Esophagus squamous epithelium (tissue), 5 donors: ENCODE data around the gene WFDC8. TPM values are rescaled to one million over a fixed set of nuclear protein-coding genes. Genes with fewer than 3 reads are reported as not detected.

Experiments
- DNase-seq: peaks from one replicate; lab custom pipeline; 2025; lab: John Stamatoyannopoulos, UW
- H3K27ac ChIP-seq, 4 donors: fragments of 200-600 bp; sonication (generic); one replicate each; pipeline ENCODE4 v1.5.1; 2016 to 2019; ENCODE audit warnings: mild to moderate bottlenecking in 1 of 4
- H3K27me3 ChIP-seq, 4 donors: fragments of 200-600 bp; sonication (generic); 1 replicate in 3 of 4; 2 replicates in 1 of 4; pipeline versions ENCODE4 v1.5.1 to v1.6.0; 2017 to 2021; ENCODE audit warnings: antibody characterized with exemption in 1 of 4
- H3K36me3 ChIP-seq, 3 donors: fragments of 200-600 bp; sonication (generic); one replicate each; pipeline ENCODE4 v1.5.1; 2016 to 2019
- H3K4me1 ChIP-seq, 3 donors: fragments of 200-600 bp; sonication (generic); one replicate each; pipeline ENCODE4 v1.5.1; 2017 to 2019
- H3K4me3 ChIP-seq, 4 donors: fragments of 200-600 bp; sonication (generic); 1 replicate in 3 of 4; 2 replicates in 1 of 4; pipeline ENCODE4 v1.5.1; 2016 to 2019; ENCODE audit warnings: mild to moderate bottlenecking in 2 of 4, moderate library complexity in 1 of 4
- H3K9me3 ChIP-seq, 3 donors: fragments of 200-600 bp; sonication (generic); one replicate each; pipeline ENCODE4 v1.5.1; 2016 to 2019
- POLR2A ChIP-seq, 4 donors: fragments of 450-650 bp; IDR thresholded peaks; one replicate each; pipeline ENCODE4 v1.6.1; 2017; ENCODE audit warnings: antibody characterized with exemption in 4 of 4, mild to moderate bottlenecking in 4 of 4, moderate library complexity in 3 of 4
- WGBS, 2 donors: methylation state at CpG; one replicate each; pipeline ENCODE4 v1.1.5; 2018; 5-methylcytosine and 5-hydroxymethylcytosine counted together
- intact Hi-C: fragments of 100-400 bp; cut with DNase I; formaldehyde crosslinking; loops from one replicate; pipeline ENCODE4 v1.15.0; 2022
- total RNA-seq, 4 donors: library from RNA; depleted of rRNA; stranded (reverse); fragments of >200 nt; gene quantifications; one replicate each; pipeline ENCODE4 v1.1.0, GENCODE V29; 2016
- TF ChIP-seq, protein P1 (sequence below), 6 experiments: fragments of 450-650 bp in 4 of 6; fragments of 200-600 bp in 2 of 6; sonication (generic) in 2 of 6; IDR thresholded peaks; one replicate each; pipeline ENCODE4 v1.5.1; 2016 to 2019; ENCODE audit warnings: antibody characterized with exemption in 6 of 6, mild to moderate bottlenecking in 4 of 6, moderate library complexity in 4 of 6
- donor health status: DM: yes; HTN: yes; CAD: no.

WFDC8 gene
- total RNA-seq, 4 donors from 2014 or later, result not detected

DNA sequence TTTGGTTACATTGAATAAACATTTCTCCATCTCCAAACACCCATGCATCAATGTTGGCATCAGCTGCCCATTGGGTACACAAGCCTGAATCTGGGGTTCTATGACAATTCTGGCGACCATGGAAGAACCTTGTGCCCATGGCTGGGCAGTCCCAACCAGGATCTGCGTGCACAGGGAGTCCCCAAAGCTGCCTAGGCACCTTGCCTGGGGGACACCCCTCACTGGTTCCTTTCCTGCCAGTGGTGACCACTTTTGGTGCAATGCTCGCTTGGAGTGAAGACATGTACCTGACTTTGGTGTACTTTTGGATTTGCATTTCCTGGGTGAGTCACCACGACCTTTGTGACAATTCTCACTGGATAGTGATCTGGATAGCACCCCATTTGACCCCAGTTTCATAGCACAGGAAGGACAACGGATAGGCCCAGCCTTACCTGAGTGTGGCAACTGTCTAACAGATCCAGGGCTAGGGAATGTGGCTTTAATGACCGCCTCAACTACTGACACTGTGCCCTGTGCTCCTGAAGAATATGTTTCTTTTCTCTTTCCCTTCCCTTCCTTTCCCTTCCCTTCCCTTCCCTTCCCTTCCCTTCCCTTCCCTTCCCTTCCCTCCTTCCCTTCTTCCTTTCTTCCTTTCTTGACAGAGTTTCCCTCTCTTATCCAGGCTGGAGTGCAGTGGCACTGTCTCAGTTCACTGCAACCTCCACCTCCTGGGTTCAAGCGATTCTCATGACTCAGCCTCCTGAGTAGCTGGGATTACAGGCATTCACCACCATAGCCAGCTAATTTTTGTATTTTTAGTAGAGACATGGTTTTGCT lies 70.8 kb downstream of the WFDC8 start:
- Histone ChIP-seq H3K36me3 (no peaks in the 10 kb centered on the region), H3K27me3 (peaks cover 0 to 75% (median 0%) of the 10 kb centered on the region in 4 donors), H3K9me3 (no peaks in the 10 kb centered on the region), H3K4me1 (no peaks in the 10 kb centered on the region), H3K27ac (no peak overlapping the region), H3K4me3 (no peak overlapping the region)
- 69 to 80% methylated on average over 4 of the region's 7 CpGs for WGBS, 2 donors
- no peak for DNase-seq
- TF ChIP-seq POLR2A (IDR thresholded peaks at IDR 0.05), result no peak
- TF ChIP-seq, protein P1, sequence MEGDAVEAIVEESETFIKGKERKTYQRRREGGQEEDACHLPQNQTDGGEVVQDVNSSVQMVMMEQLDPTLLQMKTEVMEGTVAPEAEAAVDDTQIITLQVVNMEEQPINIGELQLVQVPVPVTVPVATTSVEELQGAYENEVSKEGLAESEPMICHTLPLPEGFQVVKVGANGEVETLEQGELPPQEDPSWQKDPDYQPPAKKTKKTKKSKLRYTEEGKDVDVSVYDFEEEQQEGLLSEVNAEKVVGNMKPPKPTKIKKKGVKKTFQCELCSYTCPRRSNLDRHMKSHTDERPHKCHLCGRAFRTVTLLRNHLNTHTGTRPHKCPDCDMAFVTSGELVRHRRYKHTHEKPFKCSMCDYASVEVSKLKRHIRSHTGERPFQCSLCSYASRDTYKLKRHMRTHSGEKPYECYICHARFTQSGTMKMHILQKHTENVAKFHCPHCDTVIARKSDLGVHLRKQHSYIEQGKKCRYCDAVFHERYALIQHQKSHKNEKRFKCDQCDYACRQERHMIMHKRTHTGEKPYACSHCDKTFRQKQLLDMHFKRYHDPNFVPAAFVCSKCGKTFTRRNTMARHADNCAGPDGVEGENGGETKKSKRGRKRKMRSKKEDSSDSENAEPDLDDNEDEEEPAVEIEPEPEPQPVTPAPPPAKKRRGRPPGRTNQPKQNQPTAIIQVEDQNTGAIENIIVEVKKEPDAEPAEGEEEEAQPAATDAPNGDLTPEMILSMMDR (IDR thresholded peaks at IDR 0.05), result no peak
- intact Hi-C loops, result no loop called here

DNA sequence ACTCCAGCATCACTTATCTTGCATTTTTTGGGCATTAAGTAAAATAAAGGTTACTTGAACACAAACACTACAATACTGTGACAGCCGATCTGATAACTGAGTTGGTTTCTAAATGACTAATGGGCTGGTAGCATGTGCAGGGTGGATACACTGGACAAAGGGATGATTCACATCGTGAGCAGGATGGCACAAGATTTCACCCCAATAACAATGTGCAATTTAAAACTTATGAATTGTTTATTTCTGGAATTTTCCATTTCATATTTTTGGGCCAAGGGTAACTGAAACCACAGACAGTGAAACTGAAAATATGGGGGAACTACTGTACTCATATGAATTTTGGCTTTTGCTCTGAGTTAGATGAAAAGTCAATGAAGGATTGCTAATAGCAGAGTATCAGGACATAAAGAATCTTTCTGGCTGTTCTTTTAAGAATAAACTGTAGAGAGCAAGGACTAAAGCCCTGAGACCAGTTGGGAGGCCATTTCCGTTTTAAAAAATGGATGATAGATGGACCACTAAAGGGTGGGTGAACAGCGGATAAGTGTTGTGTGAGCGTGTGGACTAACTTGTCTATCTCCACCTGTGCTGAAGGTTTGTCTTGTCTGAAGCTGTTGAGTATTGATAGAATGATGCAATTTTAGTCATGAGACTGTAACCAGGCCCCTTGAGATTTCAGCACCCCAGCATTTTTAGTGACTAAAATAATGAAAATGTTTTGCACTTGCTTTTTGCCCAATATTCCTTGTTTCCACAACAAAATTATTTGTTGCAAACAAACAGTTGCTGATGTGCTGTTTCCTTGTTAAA lies 71.9 kb downstream of the WFDC8 start:
- H3K4me3 ChIP-seq, result no peak overlapping the region
- H3K27me3 ChIP-seq, result peaks cover 0 to 74% (median 0%) of the 10 kb centered on the region in 4 donors
- TF ChIP-seq, protein P1 (IDR thresholded peaks at IDR 0.05), result no peak
- no peak for TF ChIP-seq POLR2A (IDR thresholded peaks at IDR 0.05)
- DNase-seq, result no peak
- H3K27ac ChIP-seq, result no peak overlapping the region
- H3K36me3 ChIP-seq, result no peaks in the 10 kb centered on the region
- H3K4me1 ChIP-seq, result no peaks in the 10 kb centered on the region
- WGBS, 2 donors, result 68 to 70% methylated on average over 5 of the region's 5 CpGs
- no peaks in the 10 kb centered on the region for H3K9me3 ChIP-seq
- intact Hi-C loops, result no loop called here

DNA sequence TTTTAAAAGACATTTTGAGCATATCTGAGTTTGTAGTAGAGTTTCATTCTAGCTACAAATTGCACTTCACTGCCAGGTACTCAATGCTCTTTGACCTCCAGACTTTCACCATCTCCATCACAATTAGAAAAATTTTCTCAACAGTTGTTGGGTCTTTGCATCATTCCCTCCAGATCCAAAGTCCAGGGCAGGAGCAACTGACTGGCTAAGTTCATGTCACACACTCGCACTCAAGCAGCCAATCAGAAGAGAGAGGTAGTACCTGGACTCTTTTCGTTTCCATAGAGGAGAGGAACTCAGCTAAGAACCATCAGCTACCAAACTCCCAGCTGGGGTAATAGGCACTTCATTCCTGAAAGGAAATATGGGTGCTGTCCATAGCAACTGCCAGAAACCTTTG lies 72.7 kb downstream of the WFDC8 start:
- H3K9me3 ChIP-seq, result no peaks in the 10 kb centered on the region
- no peaks in the 10 kb centered on the region for H3K36me3 ChIP-seq
- TF ChIP-seq, protein P1 (IDR thresholded peaks at IDR 0.05), result no peak
- TF ChIP-seq POLR2A (IDR thresholded peaks at IDR 0.05), result no peak
- intact Hi-C loops, result no loop called here
- no peak overlapping the region for H3K4me3 ChIP-seq
- 63 to 73% methylated on average over 1 to 2 of the region's 2 CpGs for WGBS, 2 donors
- no peak overlapping the region for H3K27ac ChIP-seq
- DNase-seq, result no peak
- H3K4me1 ChIP-seq, result no peaks in the 10 kb centered on the region
- H3K27me3 ChIP-seq, result peaks cover 0 to 73% (median 0%) of the 10 kb centered on the region in 4 donors

DNA sequence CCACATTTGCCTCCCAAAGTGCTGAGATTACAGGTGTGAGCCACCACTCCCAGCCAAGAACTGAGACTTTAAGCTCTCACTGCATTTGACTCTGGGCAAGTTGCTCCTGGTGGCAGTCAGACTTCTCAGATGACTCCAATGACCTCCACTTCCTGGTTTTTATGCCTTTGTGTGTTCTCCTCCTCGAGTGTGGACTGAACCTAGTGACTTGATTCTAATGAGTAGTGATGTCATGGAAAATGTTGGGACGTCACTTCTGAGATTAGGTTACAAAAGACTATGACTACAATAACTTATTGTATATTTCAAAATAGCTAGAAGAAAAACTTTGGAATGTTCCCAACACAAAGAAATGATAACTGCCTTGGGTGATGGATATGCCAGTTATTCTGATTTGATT lies 75.7 kb downstream of the WFDC8 start:
- peaks cover 0 to 87% (median 0%) of the 10 kb centered on the region in 4 donors for H3K27me3 ChIP-seq
- no peak overlapping the region for H3K4me3 ChIP-seq
- WGBS, 2 donors, result 36 to 66% methylated on average over 2 of the region's 2 CpGs
- no peak for DNase-seq
- no peaks in the 10 kb centered on the region for H3K4me1 ChIP-seq
- H3K27ac ChIP-seq, result no peak overlapping the region
- TF ChIP-seq POLR2A (IDR thresholded peaks at IDR 0.05), result no peak
- TF ChIP-seq, protein P1 (IDR thresholded peaks at IDR 0.05), result no peak
- intact Hi-C loops, result no loop called here
- H3K36me3 ChIP-seq, result no peaks in the 10 kb centered on the region
- H3K9me3 ChIP-seq, result no peaks in the 10 kb centered on the region

DNA sequence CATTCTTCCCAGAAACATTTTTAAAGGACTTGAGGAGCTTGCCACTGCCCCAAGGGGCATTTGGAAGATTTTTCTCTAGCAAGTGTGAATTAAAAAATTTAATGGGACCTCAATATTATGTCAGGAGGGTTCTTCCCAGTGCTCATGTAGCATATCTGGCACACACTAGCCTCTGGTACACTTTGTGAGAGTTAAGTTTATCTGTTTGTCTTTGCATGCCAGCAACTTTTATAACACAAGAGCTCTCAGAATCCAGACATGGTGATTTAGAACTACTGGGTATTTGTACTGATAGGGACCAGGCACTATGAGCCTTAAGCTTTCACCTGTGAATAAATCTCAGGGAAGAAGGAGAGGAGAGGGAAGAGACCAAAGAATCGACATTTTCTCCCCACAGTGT lies 76.5 kb downstream of the WFDC8 start:
- WGBS, 2 donors, result 50 to 56% methylated on average over 1 of the region's 1 CpG
- intact Hi-C loops, result no loop called here
- H3K27me3 ChIP-seq, result peaks cover 0 to 87% (median 0%) of the 10 kb centered on the region in 4 donors

More for the DNA sequence above, 76.5 kb downstream of the WFDC8 start:
- Histone ChIP-seq H3K4me3 (no peak overlapping the region), H3K36me3 (no peaks in the 10 kb centered on the region), H3K27ac (no peak overlapping the region), H3K9me3 (no peaks in the 10 kb centered on the region), H3K4me1 (no peaks in the 10 kb centered on the region)
- DNase-seq, result no peak
- TF ChIP-seq, protein P1 (IDR thresholded peaks at IDR 0.05), result no peak
- no peak for TF ChIP-seq POLR2A (IDR thresholded peaks at IDR 0.05)
